GM13977 (cell line): ENCODE results near the gene RAB3GAP1.
A peak's percentile ranks its signal among the peaks of the same experiment; 100 is the strongest.
"Not testable (repeated sequence)": the region's sequence is repeated elsewhere in the genome, so short reads cannot be mapped to it uniquely, and the experiment has no call there.

Experiments used
- DNase-seq: peaks from one replicate; pipeline ENCODE4 v3.0.0; 2012; ENCODE audit warnings: low spot score
- CTCF ChIP-seq: IDR thresholded peaks from 2 replicates; pipeline ENCODE4 v1.5.1; 2012; ENCODE audit warnings: mild to moderate bottlenecking, control low read depth; ENCODE audit not compliant: insufficient read depth; ENCODE audit errors: extremely low read depth, missing control alignments
- in situ Hi-C: fragments of 300-500 bp; cut with MboI; formaldehyde crosslinking; loops from one replicate; pipeline ENCODE4 v1.12.0; 2022; ENCODE audit warnings: low sequenced_read_pairs, low pct_unique_long_range_greater_than_20kb, mixed read lengths, inconsistent platforms; ENCODE audit not compliant: unreplicated experiment

RAB3GAP1 gene

GRCh38 chr2:135011633-135012032 is 40.5 kb upstream of the RAB3GAP1 start:
- in situ Hi-C loops = loop anchor here (25.0 kb wide), 1 partner anchor 701 kb away; no protein-coding TSS in a partner anchor
- DNase-seq = no peak
- no peak for TF ChIP-seq CTCF

GRCh38 chr2:135021618-135022017 is 30.5 kb upstream of the RAB3GAP1 start:
- in situ Hi-C loops = loop anchor here (25.0 kb wide), 1 partner anchor 691 kb away; no protein-coding TSS in a partner anchor
- no peak for DNase-seq

GRCh38 chr2:135022952-135023880 is 28.9 kb upstream of the RAB3GAP1 start:
- in situ Hi-C loops = loop anchor here (25.0 kb wide), 1 partner anchor 689 kb away; no protein-coding TSS in a partner anchor
- DNase-seq = no peak
- no peak for TF ChIP-seq CTCF

More at GRCh38 chr2:135021618-135022017, 30.5 kb upstream of the RAB3GAP1 start:
- TF ChIP-seq CTCF = no peak

GRCh38 chr2:135023886-135024485 is 28.1 kb upstream of the RAB3GAP1 start:
- in situ Hi-C loops = loop anchor here (25.0 kb wide), 1 partner anchor 688 kb away; no protein-coding TSS in a partner anchor
- no peak for TF ChIP-seq CTCF
- DNase-seq = no peak

- no peak for TF ChIP-seq CTCF
- no peak for DNase-seq
- in situ Hi-C loops = no loop called here
Observed at GRCh38 chr2:135029481-135030134, 22.5 kb upstream of the RAB3GAP1 start.

- TF ChIP-seq CTCF = no peak
- DNase-seq = peak; percentile 40
- in situ Hi-C loops = no loop called here
Observed at GRCh38 chr2:135030826-135031225, 21.3 kb upstream of the RAB3GAP1 start.

GRCh38 chr2:135033216-135033615 is 18.9 kb upstream of the RAB3GAP1 start:
- DNase-seq, in situ Hi-C loops: not testable (repeated sequence)
